Prostate gland (tissue), 2 donors: ENCODE results near the gene TESK2. TPM values are rescaled to one million over a fixed set of nuclear protein-coding genes. Genes with fewer than 3 reads are reported as not detected.
A peak's percentile ranks its signal among the peaks of the same experiment; 100 is the strongest.

Experiments
- DNase-seq: peaks from one replicate; pipeline ENCODE4 v3.0.0-alpha.2; 2019; ENCODE audit warnings: low spot score
- H3K27ac ChIP-seq, 2 donors: fragments of 200-600 bp; sonication (generic); 2 replicates each; pipeline ENCODE4 v1.5.1; 2017 to 2019
- H3K27me3 ChIP-seq: fragments of 200-600 bp; sonication (generic); replicated peaks from 2 replicates; pipeline ENCODE4 v1.5.1; 2019; ENCODE audit not compliant: insufficient read depth
- H3K36me3 ChIP-seq, 2 donors: fragments of 200-600 bp; sonication (generic); 1 replicate in 1 of 2; 2 replicates in 1 of 2; pipeline versions ENCODE4 v1.5.1 to v1.8.1; 2017 to 2019
- H3K4me1 ChIP-seq: fragments of 200-600 bp; sonication (generic); replicated peaks from 2 replicates; pipeline ENCODE4 v1.5.1; 2019
- H3K4me3 ChIP-seq, 2 donors: fragments of 200-600 bp; sonication (generic); 2 replicates each; pipeline ENCODE4 v1.5.1; 2017 to 2019
- H3K9me3 ChIP-seq: fragments of 200-600 bp; sonication (generic); 2 replicates; pipeline ENCODE4 v1.5.1; 2017
- POLR2A ChIP-seq: fragments of 450-650 bp; IDR thresholded peaks from one replicate; pipeline ENCODE4 v1.6.1; 2016; ENCODE audit warnings: antibody characterized with exemption, mild to moderate bottlenecking
- POLR2AphosphoS5 ChIP-seq: sonication (generic); formaldehyde crosslinking; IDR thresholded peaks from one replicate; pipeline ENCODE4 v1.6.1; 2017; ENCODE audit warnings: antibody characterized with exemption
- WGBS: methylation state at CpG from one replicate; pipeline ENCODE4 v1.1.5; 2018; 5-methylcytosine and 5-hydroxymethylcytosine counted together
- intact Hi-C: fragments of 100-400 bp; cut with DNase I; formaldehyde crosslinking; loops from one replicate; pipeline ENCODE4 v1.14.2; 2022
- total RNA-seq, 2 donors: library from RNA; depleted of rRNA; stranded (reverse); fragments of >200 nt; gene quantifications; one replicate each; pipeline ENCODE4 v1.1.0, GENCODE V29; 2016
- TF ChIP-seq, protein P1 (sequence below), 4 experiments: fragments of 200-600 bp in 2 of 4; fragments of 450-650 bp in 2 of 4; sonication (generic) in 2 of 4; IDR thresholded peaks; 1 replicate in 3 of 4; 2 replicates in 1 of 4; pipeline ENCODE4 v1.5.1; 2016 to 2019; ENCODE audit warnings: antibody characterized with exemption in 4 of 4, mild to moderate bottlenecking in 2 of 4, moderate library complexity in 2 of 4

TESK2 gene
- total RNA-seq, 2 donors from 2014 or later, result 21.4 to 26.4 TPM

DNA sequence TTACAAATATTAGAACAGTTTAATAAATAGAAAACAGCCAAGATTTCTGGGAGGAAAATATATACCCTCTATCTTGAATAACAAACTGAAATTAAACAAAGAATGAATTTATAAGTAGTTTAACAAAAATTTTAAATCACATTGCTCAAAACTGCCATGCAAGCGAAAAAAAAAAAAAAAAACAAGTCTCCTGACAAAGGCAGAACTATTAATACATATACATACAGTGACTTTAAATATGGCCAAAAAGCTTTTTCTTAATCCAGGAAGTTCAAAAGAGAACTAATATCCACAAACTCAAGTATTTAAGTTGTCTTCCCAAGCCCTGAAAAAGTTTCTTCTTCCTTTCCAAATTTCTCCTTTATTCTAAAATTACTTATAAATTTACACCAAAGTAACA is 87.2 kb downstream of the TESK2 start:
- Histone ChIP-seq H3K9me3 (no peaks in the 10 kb centered on the region), H3K4me1 (no peaks in the 10 kb centered on the region), H3K4me3 (no peak overlapping the region), H3K27me3 (no peaks in the 10 kb centered on the region), H3K36me3 (no peaks in the 10 kb centered on the region), H3K27ac (peak overlapping the region; percentile 72 to 82)
- WGBS, result 78% methylated on average over 1 of the region's 1 CpG
- DNase-seq, result no peak
- intact Hi-C loops, result no loop called here
- TF ChIP-seq POLR2A (no peak), POLR2AphosphoS5 (no peak)
- TF ChIP-seq, protein P1, sequence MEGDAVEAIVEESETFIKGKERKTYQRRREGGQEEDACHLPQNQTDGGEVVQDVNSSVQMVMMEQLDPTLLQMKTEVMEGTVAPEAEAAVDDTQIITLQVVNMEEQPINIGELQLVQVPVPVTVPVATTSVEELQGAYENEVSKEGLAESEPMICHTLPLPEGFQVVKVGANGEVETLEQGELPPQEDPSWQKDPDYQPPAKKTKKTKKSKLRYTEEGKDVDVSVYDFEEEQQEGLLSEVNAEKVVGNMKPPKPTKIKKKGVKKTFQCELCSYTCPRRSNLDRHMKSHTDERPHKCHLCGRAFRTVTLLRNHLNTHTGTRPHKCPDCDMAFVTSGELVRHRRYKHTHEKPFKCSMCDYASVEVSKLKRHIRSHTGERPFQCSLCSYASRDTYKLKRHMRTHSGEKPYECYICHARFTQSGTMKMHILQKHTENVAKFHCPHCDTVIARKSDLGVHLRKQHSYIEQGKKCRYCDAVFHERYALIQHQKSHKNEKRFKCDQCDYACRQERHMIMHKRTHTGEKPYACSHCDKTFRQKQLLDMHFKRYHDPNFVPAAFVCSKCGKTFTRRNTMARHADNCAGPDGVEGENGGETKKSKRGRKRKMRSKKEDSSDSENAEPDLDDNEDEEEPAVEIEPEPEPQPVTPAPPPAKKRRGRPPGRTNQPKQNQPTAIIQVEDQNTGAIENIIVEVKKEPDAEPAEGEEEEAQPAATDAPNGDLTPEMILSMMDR (IDR thresholded peaks at IDR 0.05), result no peak

DNA sequence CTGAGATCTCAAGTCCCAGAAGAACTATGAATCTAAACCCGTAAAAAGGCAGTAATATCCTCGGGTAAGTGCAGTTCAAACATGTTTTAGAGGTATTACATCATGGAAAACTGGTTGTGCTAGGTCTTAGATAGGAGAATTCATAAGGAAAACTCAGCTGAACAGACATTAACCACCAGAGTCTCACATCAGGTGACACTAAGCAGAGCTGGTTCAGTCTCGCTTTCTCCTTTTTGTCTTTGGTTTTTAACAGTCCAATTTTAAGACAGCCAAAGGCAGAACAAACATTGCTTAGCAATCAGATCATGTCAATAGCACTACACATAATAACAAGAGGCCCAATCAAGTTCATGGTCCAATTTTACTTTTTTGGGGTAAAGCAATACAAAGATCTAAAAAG is 87.7 kb downstream of the TESK2 start:
- TF ChIP-seq, protein P1 (IDR thresholded peaks at IDR 0.05), result no peak
- TF ChIP-seq POLR2AphosphoS5 (peak; percentile 96), POLR2A (no peak)
- peak; percentile 60 for DNase-seq

DNA sequence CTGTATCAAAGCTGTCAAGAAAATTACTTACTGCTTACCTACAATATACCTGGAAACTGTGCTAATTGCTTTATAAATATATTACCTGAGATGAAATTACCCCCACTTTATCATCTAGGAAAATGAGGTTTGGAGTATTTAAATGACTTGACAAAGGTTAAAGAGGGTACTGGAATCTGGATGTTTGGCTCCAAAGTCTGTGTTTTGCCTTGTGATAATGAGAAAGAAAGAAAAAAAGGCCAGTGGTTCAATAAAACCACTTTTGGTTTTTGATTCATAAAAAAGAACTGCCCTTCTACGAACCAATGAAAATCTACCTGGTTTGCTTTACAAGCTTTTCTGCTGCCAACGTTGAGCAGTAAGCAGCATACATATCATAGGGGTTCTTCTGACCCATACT is 89.4 kb downstream of the TESK2 start:
- Histone ChIP-seq H3K9me3 (no peaks in the 10 kb centered on the region), H3K27me3 (no peaks in the 10 kb centered on the region), H3K4me1 (no peaks in the 10 kb centered on the region), H3K4me3 (no peak overlapping the region), H3K27ac (no peak overlapping the region), H3K36me3 (no peaks in the 10 kb centered on the region)
- intact Hi-C loops, result no loop called here
- no peak for DNase-seq
- TF ChIP-seq, protein P1 (IDR thresholded peaks at IDR 0.05), result no peak
- peak; percentile 14 for TF ChIP-seq POLR2AphosphoS5
- WGBS, result 46% methylated on average over 2 of the region's 2 CpGs

More for the DNA sequence above, 87.7 kb downstream of the TESK2 start:
- H3K27ac ChIP-seq, result peak overlapping the region; percentile 72 to 82
- WGBS, result 35% methylated on average over 3 of the region's 3 CpGs
- no peaks in the 10 kb centered on the region for H3K9me3 ChIP-seq
- no peaks in the 10 kb centered on the region for H3K4me1 ChIP-seq
- H3K27me3 ChIP-seq, result no peaks in the 10 kb centered on the region
- no peaks in the 10 kb centered on the region for H3K36me3 ChIP-seq
- no peak overlapping the region for H3K4me3 ChIP-seq
- intact Hi-C loops, result no loop called here

DNA sequence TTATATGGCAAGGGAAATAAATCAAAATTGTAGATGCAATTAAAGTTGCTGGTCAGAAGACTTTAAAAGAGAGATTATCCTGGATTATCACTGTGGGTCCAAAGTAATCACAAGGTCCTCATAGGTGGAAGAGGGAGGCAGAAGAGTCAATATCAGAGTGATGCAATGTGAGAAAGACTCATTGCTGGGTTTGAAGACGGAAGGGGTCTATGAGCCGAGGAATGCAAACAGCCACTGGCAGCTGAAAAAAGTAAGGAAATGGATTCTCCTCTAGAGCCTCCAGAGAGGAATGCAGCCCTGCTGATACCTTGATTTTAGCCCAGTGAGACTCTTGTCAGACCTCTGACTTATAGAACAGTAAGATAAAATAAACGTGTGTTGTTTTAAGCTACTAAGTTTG is 90.9 kb downstream of the TESK2 start:
- Histone ChIP-seq H3K4me1 (no peaks in the 10 kb centered on the region), H3K27me3 (no peaks in the 10 kb centered on the region), H3K27ac (no peak overlapping the region), H3K4me3 (no peak overlapping the region), H3K36me3 (no peaks in the 10 kb centered on the region), H3K9me3 (no peaks in the 10 kb centered on the region)
- 80% methylated on average over 3 of the region's 3 CpGs for WGBS
- no peak for DNase-seq
- TF ChIP-seq POLR2AphosphoS5, result no peak
- no peak for TF ChIP-seq POLR2A
- TF ChIP-seq, protein P1 (IDR thresholded peaks at IDR 0.05), result no peak
- intact Hi-C loops, result no loop called here

DNA sequence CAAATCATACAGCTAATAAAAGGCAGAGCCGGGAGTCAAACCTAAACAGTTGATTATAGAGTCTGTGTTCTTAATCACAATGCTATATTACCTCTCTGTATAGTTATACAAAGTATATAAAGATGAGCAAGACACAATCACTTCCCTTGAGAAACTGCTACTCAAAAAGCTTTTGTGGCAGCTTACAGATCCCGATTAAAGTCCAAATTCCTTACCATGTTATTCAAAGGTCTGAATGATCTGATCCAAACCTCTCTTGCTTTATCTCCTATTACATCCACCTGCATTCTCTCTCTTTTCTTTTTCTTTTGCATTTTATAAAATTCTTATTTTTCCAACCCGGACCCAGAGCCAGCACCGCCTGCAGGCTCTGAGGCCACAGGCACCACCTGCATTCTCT is 93.7 kb downstream of the TESK2 start:
- H3K36me3 ChIP-seq, result no peaks in the 10 kb centered on the region
- intact Hi-C loops, result no loop called here
- no peaks in the 10 kb centered on the region for H3K9me3 ChIP-seq
- no peak overlapping the region for H3K27ac ChIP-seq
- H3K4me1 ChIP-seq, result no peaks in the 10 kb centered on the region
- WGBS, result 93% methylated on average over 4 of the region's 4 CpGs
- TF ChIP-seq, protein P1 (IDR thresholded peaks at IDR 0.05), result no peak
- no peak for TF ChIP-seq POLR2A
- TF ChIP-seq POLR2AphosphoS5, result no peak
- DNase-seq, result no peak
- H3K27me3 ChIP-seq, result no peaks in the 10 kb centered on the region
- no peak overlapping the region for H3K4me3 ChIP-seq
